ENCODE results near the gene WDR7. TPM values are rescaled to one million over a fixed set of nuclear protein-coding genes. Genes with fewer than 3 reads are reported as not detected.

The WDR7 gene
- total and polyA plus RNA-seq, 10 of the 15 experiments (the other 5 are each of a cell fraction or from before 2014, with no cell fraction given) = 2.8 to 16.5 (median 11.7) TPM

- H3K9ac ChIP-seq (ENCODE audit: control insufficient read depth, insufficient read depth, low read length) = no peak overlapping the region
- no peaks in the 10 kb centered on the region for H3K79me2 ChIP-seq (ENCODE audit: control insufficient read depth, insufficient read depth, low read length)
- no peak for ATAC-seq
- no peak overlapping the region for H3K4me3 ChIP-seq
- H3K9me3 ChIP-seq (replicated peaks; ENCODE audit: control insufficient read depth, insufficient read depth, low read length) = no peaks in the 10 kb centered on the region
- CTCF ChIA-PET = no interaction called here
- no peaks in the 10 kb centered on the region for H3K4me1 ChIP-seq (ENCODE audit: control insufficient read depth, insufficient read depth, low read length)
- DNase-seq (ENCODE audit: low read depth, low spot score) = no peak
- H3K36me3 ChIP-seq (ENCODE audit: control insufficient read depth in 2 of 2, insufficient read depth in 2 of 2, low read length in 1 of 2) = no peaks in the 10 kb centered on the region
- H3K27me3 ChIP-seq (replicated peaks in 1 of 2; ENCODE audit: control insufficient read depth in 2 of 2, insufficient read depth in 2 of 2, low read length in 1 of 2) = no peaks in the 10 kb centered on the region
- RAD21 ChIA-PET (ENCODE audit: unreplicated experiment) = no interaction called here
- H3K27ac ChIP-seq (ENCODE audit: control insufficient read depth, insufficient read depth) = no peak overlapping the region
- intact Hi-C loops (cut with micrococcal nuclease; ENCODE audit: unreplicated experiment) = no loop called here
- in situ Hi-C loops (cut with MboI) = no loop called here
- H4K20me1 ChIP-seq (ENCODE audit: control insufficient read depth, insufficient read depth) = no peaks in the 10 kb centered on the region
- H3K4me2 ChIP-seq (ENCODE audit: control insufficient read depth, insufficient read depth) = no peak overlapping the region
- TF ChIP-seq WRNIP1 (IDR thresholded peaks at IDR 0.05; ENCODE audit: borderline replicate concordance, low read depth, low read length) = no peak
- TF ChIP-seq MXI1 (IDR thresholded peaks at IDR 0.05; ENCODE audit: low read depth, low read length) = no peak
- TF ChIP-seq EGR1 (IDR thresholded peaks at IDR 0.05; ENCODE audit: borderline replicate concordance in 1 of 2, low read depth in 2 of 2, low read length in 2 of 2) = no peak
- no peak for TF ChIP-seq CBFB (IDR thresholded peaks at IDR 0.05; ENCODE audit: low read depth)
- TF ChIP-seq SMARCA5 (IDR thresholded peaks at IDR 0.05) = no peak
- TF ChIP-seq, protein P1, sequence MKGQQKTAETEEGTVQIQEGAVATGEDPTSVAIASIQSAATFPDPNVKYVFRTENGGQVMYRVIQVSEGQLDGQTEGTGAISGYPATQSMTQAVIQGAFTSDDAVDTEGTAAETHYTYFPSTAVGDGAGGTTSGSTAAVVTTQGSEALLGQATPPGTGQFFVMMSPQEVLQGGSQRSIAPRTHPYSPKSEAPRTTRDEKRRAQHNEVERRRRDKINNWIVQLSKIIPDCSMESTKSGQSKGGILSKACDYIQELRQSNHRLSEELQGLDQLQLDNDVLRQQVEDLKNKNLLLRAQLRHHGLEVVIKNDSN (IDR thresholded peaks at IDR 0.05; ENCODE audit: borderline replicate concordance, extremely low read length, insufficient read depth, low read depth, low read length) = no peak
- no peak for TF ChIP-seq MAX (IDR thresholded peaks at IDR 0.05; ENCODE audit: low read depth, low read length)
- H2AFZ ChIP-seq (ENCODE audit: control insufficient read depth, low read depth, low read length) = no peak overlapping the region
- 93% methylated on average over 3 of the region's 3 CpGs for WGBS (ENCODE audit: insufficient coverage, insufficient replicate concordance, low lambda C conversion rate, missing lambda C conversion rate)
- BruUV-seq (replicated peaks) = no TSS peak
- SMC1A ChIA-PET (ENCODE audit: uncharacterized antibody, unreplicated experiment) = no interaction called here
- POLR2A ChIA-PET = no interaction called here
- FAIRE-seq = no peak
Observed at GRCh38 chr18:56959120-56959519, 308.0 kb downstream of the WDR7 start.

DNA sequence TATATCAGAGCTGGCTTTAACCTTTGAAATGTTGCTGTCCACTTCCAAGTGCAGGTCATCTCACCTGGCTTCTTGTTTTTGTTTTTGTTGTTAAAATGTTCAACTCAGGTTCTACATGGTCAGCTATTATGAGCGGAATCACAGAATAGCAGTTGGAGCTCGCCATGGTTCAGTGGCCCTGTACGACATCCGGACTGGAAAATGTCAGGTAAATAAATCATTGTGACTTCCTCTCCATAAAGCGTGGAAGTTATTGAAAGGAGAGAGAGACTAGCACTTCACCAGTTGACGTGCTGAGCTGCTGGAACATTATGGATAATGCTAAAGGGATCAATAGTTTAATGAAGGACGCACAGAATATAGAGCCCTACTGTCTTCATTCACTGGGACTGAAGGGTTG, 311.2 kb downstream of the WDR7 start:
- Histone ChIP-seq H3K9ac (ENCODE audit: control insufficient read depth, insufficient read depth, low read length) (no peak overlapping the region), H3K4me1 (ENCODE audit: control insufficient read depth, insufficient read depth, low read length) (no peaks in the 10 kb centered on the region), H2AFZ (ENCODE audit: control insufficient read depth, low read depth, low read length) (no peak overlapping the region), H3K4me3 (no peak overlapping the region), H3K4me2 (ENCODE audit: control insufficient read depth, insufficient read depth) (no peak overlapping the region), H3K36me3 (ENCODE audit: control insufficient read depth in 2 of 2, insufficient read depth in 2 of 2, low read length in 1 of 2) (no peaks in the 10 kb centered on the region), H3K27ac (ENCODE audit: control insufficient read depth, insufficient read depth) (no peak overlapping the region), H4K20me1 (ENCODE audit: control insufficient read depth, insufficient read depth) (no peaks in the 10 kb centered on the region), H3K9me3 (replicated peaks; ENCODE audit: control insufficient read depth, insufficient read depth, low read length) (no peaks in the 10 kb centered on the region), H3K79me2 (ENCODE audit: control insufficient read depth, insufficient read depth, low read length) (no peaks in the 10 kb centered on the region), H3K27me3 (replicated peaks in 1 of 2; ENCODE audit: control insufficient read depth in 2 of 2, insufficient read depth in 2 of 2, low read length in 1 of 2) (no peaks in the 10 kb centered on the region)
- FAIRE-seq (no peak), ATAC-seq (no peak), DNase-seq (ENCODE audit: low read depth, low spot score) (no peak)
- ChIA-PET RAD21 (ENCODE audit: unreplicated experiment) (no interaction called here), CTCF (no interaction called here), POLR2A (no interaction called here), SMC1A (ENCODE audit: uncharacterized antibody, unreplicated experiment) (interaction anchor here (1.3 to 1.8 kb wide), 2 partner anchors 10 to 55 kb away, joined by 4 to 7 read pairs; no protein-coding TSS in a partner anchor)
- intact Hi-C loops (cut with micrococcal nuclease; ENCODE audit: unreplicated experiment) (no loop called here), in situ Hi-C loops (cut with MboI) (no loop called here)
- 94% methylated on average over 7 of the region's 7 CpGs for WGBS (ENCODE audit: insufficient coverage, insufficient replicate concordance, low lambda C conversion rate, missing lambda C conversion rate)
- no TSS peak for BruUV-seq (replicated peaks)
- TF ChIP-seq, protein P2, sequence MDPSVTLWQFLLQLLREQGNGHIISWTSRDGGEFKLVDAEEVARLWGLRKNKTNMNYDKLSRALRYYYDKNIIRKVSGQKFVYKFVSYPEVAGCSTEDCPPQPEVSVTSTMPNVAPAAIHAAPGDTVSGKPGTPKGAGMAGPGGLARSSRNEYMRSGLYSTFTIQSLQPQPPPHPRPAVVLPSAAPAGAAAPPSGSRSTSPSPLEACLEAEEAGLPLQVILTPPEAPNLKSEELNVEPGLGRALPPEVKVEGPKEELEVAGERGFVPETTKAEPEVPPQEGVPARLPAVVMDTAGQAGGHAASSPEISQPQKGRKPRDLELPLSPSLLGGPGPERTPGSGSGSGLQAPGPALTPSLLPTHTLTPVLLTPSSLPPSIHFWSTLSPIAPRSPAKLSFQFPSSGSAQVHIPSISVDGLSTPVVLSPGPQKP (IDR thresholded peaks at IDR 0.05; ENCODE audit: low read depth, low read length) = no peak
- TF ChIP-seq, protein P3, sequence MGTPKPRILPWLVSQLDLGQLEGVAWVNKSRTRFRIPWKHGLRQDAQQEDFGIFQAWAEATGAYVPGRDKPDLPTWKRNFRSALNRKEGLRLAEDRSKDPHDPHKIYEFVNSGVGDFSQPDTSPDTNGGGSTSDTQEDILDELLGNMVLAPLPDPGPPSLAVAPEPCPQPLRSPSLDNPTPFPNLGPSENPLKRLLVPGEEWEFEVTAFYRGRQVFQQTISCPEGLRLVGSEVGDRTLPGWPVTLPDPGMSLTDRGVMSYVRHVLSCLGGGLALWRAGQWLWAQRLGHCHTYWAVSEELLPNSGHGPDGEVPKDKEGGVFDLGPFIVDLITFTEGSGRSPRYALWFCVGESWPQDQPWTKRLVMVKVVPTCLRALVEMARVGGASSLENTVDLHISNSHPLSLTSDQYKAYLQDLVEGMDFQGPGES (IDR thresholded peaks at IDR 0.05) = no peak
- TF ChIP-seq SIX5 (IDR thresholded peaks at IDR 0.05; ENCODE audit: low read depth, low read length, severe bottlenecking) = no peak
